Measurements from ENCODE around the gene MAPK14. TPM values are rescaled to one million over a fixed set of nuclear protein-coding genes. Genes with fewer than 3 reads are reported as not detected.

The MAPK14 gene
- total and polyA plus RNA-seq, 9 of the 15 experiments (the other 6 are each of a cell fraction or from before 2014, with no cell fraction given) = 8.8 to 62.7 (median 35.5) TPM

- Histone ChIP-seq H3K27me3 (ENCODE audit: control insufficient read depth in 2 of 2, insufficient read depth in 2 of 2, low read length in 2 of 2) (peaks cover 18 to 27% of the 10 kb centered on the region in 2 experiments), H3K36me3 (ENCODE audit: control insufficient read depth, insufficient read depth, low read length) (no peaks in the 10 kb centered on the region), H3K79me2 (ENCODE audit: control insufficient read depth, insufficient read depth, low read length) (no peaks in the 10 kb centered on the region), H3K9me3 (replicated peaks; ENCODE audit: control insufficient read depth, insufficient read depth, low read depth, low read length) (no peaks in the 10 kb centered on the region), H3K27ac (ENCODE audit: extremely low read depth, low read depth, low read length) (no peak overlapping the region), H3K4me2 (ENCODE audit: insufficient read depth, low read length) (no peak overlapping the region), H3K9me1 (ENCODE audit: control insufficient read depth, insufficient read depth, low read length) (no peaks in the 10 kb centered on the region), H3K4me3 (no peak overlapping the region), H3K9ac (ENCODE audit: insufficient read depth in 1 of 2, low read depth in 2 of 2, low read length in 2 of 2) (no peak overlapping the region), H4K20me1 (replicated peaks; ENCODE audit: control insufficient read depth, insufficient read depth, low read length) (no peaks in the 10 kb centered on the region), H3K4me1 (replicated peaks in 1 of 2; ENCODE audit: control insufficient read depth in 2 of 2, insufficient read depth in 2 of 2, low read length in 2 of 2) (peaks cover 0 to 2% of the 10 kb centered on the region in 2 experiments; a peak in 1 of 5 replicates), H2AFZ (ENCODE audit: low read depth, low read length) (no peak overlapping the region)
- in situ Hi-C loops (cut with MboI) = no loop called here
- ChIA-PET POLR2A (interaction anchor here (0.6 to 3.0 kb wide), 2 partner anchors 12 to 127 kb away, joined by 4 to 14 read pairs; no protein-coding TSS in a partner anchor), CTCF (ENCODE audit: low intra/inter-chr PET ratio) (no interaction called here)
- intact Hi-C loops (cut with micrococcal nuclease) = no loop called here
- FAIRE-seq (no peak), ATAC-seq (no peak), DNase-seq (ENCODE audit: extremely low read depth in 1 of 4, low spot score in 3 of 4) (no peak)
- TF ChIP-seq ARHGAP35 (IDR thresholded peaks at IDR 0.05; ENCODE audit: partially characterized antibody) = no peak
- TF ChIP-seq PKNOX1 (IDR thresholded peaks at IDR 0.05) = no peak
- no peak for TF ChIP-seq MXD1 (CRISPR knock-in tag; IDR thresholded peaks at IDR 0.05; ENCODE audit: borderline replicate concordance, poor library complexity, severe bottlenecking)
- no peak for TF ChIP-seq RBM15 (IDR thresholded peaks at IDR 0.05; ENCODE audit: insufficient read depth, low read length)
- no peak for TF ChIP-seq RFX7 (CRISPR knock-in tag; IDR thresholded peaks at IDR 0.05)
- TF ChIP-seq SIN3B (IDR thresholded peaks at IDR 0.05; ENCODE audit: low read depth) = no peak
- TF ChIP-seq PCBP2 (IDR thresholded peaks at IDR 0.05; ENCODE audit: low read depth, low read length, poor library complexity, severe bottlenecking) = no peak
- TF ChIP-seq ATF7 (IDR thresholded peaks at IDR 0.05) = no peak
- no peak for TF ChIP-seq RBM14 (IDR thresholded peaks at IDR 0.05; ENCODE audit: borderline replicate concordance, insufficient read depth, low read depth, low read length)
- no peak for TF ChIP-seq RBM39 (optimal IDR thresholded peaks at IDR 0.05; ENCODE audit: low read depth, low read length)
- no peak for TF ChIP-seq RUNX1 (IDR thresholded peaks at IDR 0.05; ENCODE audit: low read depth)
- no peak for TF ChIP-seq MBD2 (IDR thresholded peaks at IDR 0.05; ENCODE audit: borderline replicate concordance, low read depth)
- no peak for TF ChIP-seq BRF2 (IDR thresholded peaks at IDR 0.05; ENCODE audit: borderline replicate concordance, insufficient read depth, insufficient read length)
- no peak for TF ChIP-seq MED1 (CRISPR knock-in tag; IDR thresholded peaks at IDR 0.05; ENCODE audit: borderline replicate concordance)
- no peak for TF ChIP-seq CREB3 (tag; conservative IDR thresholded peaks at IDR 0.05; ENCODE audit: low read depth)
- no peak for TF ChIP-seq GTF2E2 (tag; IDR thresholded peaks at IDR 0.05)
- TF ChIP-seq SRSF9 (IDR thresholded peaks at IDR 0.05; ENCODE audit: borderline replicate concordance, low read depth, low read length) = no peak
- TF ChIP-seq NCOR1 (IDR thresholded peaks at IDR 0.05) = no peak
- TF ChIP-seq RBFOX2 (IDR thresholded peaks at IDR 0.05; ENCODE audit: low read depth, low read length) = no peak
- 11% methylated on average over 6 of the region's 6 CpGs for WGBS (ENCODE audit: insufficient coverage, low coverage, missing lambda C conversion rate)
- no TSS peak for BruUV-seq (replicated peaks)
Measured at GRCh38 chr6:35980991-35981645, 46.5 kb upstream of the MAPK14 start.
